GM18861 (cell line): ENCODE measurements around the gene CCDC88B.

ENCODE experiments used
- ATAC-seq: cut with Tn5 transposase; IDR thresholded peaks from one replicate; pipeline ENCODE4 v1.9.1; 2021; ENCODE audit not compliant: unreplicated experiment

The CCDC88B gene

DNA sequence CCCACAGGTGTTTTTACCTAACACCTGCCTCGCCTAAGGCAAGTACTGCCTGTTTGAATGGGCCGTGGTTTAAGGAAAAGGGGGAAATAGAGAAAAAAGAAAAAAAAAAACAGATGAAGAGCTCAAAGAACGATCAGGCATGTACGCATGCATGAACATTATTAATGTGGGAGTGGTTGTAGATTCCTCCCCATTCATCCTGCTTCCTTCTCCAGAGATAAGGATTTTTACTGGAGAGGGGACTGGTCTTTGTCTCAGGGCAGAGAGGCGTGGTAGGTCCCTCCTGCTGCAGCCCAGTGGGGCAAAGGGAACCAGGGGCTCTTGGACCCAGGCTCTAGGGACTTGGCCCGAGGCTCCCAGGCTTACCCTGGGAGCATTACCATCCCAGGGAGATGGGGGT lies 42.0 kb downstream of the CCDC88B start:
- ATAC-seq = no peak

DNA sequence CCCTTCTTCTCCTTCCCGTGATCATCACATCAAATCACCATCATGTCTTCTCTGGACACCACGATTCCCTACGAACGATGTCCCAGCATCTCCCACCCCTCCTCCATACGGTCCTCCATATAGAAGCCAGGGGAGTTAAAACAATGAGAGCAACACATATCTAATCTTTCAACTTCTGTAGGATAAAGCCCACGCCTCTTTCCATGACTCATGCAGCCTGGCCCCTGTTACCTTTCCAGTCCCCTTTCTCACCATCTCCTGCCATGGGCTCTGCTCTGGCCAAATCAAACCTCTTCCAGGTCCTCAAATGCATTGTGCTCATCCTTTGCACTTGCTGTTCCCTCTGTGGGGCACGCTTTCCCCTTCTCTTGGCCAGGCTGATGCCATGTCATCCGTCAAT lies 42.6 kb downstream of the CCDC88B start:
- ATAC-seq = no peak

GRCh38 chr11:64383580-64383979 lies 43.6 kb downstream of the CCDC88B start:
- no peak for ATAC-seq

- no peak for ATAC-seq
These were observed 44.2 kb downstream of the CCDC88B start for GRCh38 chr11:64384028-64384737.

- no peak for ATAC-seq
These were observed 45.3 kb downstream of the CCDC88B start for GRCh38 chr11:64384981-64385944.

GRCh38 chr11:64385945-64386704 lies 46.1 kb downstream of the CCDC88B start:
- ATAC-seq = no peak

DNA sequence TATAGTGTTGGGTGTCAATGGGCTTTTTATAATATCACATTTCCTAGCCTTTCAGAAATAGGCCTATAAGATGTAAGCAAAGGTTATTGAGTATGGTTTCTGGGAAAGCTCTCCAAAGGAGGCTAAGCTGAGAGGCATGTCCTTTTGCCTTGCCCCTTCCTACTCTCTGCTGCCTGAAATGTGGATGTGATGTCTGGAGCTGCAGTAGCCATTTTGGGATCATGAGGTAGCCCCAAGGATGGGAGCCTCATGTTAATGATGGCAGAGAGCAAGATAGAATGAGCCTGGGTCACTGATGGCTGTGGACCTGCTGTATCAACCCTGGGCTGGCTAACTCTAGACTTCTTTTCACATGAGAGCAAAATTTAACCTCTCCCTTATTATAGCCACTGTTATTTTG lies 47.9 kb downstream of the CCDC88B start:
- no peak for ATAC-seq

GRCh38 chr11:64388894-64389293 lies 48.9 kb downstream of the CCDC88B start:
- no peak for ATAC-seq

- no peak for ATAC-seq
These were observed 49.8 kb downstream of the CCDC88B start for GRCh38 chr11:64389851-64390250.

- ATAC-seq = no peak
These were observed 50.6 kb downstream of the CCDC88B start for GRCh38 chr11:64390558-64390957.

- ATAC-seq = no peak
These were observed 51.8 kb downstream of the CCDC88B start for GRCh38 chr11:64391839-64392238.

DNA sequence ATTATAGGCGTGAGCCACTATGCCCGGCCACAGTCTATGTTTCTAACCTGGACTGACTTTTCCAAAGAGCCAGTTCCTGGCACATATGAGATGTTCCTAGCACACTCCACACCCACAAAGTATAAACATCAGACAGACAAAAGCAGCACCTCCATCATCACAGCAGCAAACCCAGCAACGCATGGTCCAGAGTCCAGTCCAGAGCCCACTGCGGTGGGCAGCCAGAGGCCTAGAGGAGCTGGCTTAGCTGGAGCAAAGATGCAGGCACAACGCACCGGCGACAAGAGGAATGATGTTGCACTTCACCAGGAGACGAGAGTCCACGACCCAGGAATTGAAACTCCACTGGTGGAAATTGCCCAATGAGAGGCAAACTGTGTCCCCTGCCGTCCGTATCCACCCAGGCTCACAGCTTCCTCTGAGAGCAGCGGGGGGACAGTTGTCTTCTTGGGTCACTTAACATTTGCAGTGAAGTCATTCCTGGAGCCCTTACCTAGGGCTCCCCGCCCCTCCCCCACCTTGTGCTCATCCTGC lies 55.6 kb downstream of the CCDC88B start:
- ATAC-seq = no peak

DNA sequence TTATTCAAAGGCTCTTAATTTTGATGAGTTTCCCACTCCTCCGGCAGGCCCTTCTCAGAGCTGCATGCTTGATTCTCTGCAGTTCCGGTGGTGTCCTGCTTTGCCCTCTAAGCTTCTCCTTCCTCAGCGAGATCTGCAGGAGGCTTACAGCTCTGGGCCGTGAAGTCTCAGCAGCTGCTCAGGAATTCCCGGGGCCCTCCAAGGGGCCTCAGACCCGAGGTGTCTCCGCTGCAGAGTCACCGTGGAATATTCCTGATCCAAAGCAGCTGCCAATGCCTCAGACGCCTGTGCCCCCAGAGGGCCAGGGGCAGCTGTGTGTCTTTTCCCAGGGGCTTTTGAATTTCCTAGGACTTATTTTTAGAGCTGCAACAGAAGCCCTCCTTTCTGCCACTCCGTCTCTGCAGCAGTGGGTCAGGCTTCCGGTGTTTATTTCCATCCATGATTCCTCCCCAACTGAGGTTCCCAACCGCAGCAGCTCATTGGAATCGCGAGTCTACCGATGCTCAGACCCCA lies 56.1 kb downstream of the CCDC88B start:
- ATAC-seq = no peak

DNA sequence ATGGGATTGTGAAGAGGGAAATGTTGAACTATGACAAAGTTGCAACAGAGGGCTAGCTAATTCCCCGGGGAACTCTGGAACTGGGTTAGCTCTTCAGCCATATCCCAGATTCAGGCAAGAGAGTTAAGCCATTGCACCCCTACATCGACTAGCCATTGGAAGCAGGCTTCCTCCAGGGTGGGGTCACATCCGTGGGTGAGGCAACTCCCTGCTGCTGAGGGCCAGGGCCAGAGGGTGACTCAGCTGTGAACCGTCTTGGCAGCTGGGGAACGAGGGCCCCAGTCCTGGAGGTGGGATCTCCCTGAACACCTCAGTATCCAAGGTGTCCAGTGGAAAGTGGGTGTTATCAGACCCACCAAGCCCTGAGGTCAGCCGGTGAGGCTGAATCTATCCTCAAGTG lies 60.1 kb downstream of the CCDC88B start:
- ATAC-seq = no peak

DNA sequence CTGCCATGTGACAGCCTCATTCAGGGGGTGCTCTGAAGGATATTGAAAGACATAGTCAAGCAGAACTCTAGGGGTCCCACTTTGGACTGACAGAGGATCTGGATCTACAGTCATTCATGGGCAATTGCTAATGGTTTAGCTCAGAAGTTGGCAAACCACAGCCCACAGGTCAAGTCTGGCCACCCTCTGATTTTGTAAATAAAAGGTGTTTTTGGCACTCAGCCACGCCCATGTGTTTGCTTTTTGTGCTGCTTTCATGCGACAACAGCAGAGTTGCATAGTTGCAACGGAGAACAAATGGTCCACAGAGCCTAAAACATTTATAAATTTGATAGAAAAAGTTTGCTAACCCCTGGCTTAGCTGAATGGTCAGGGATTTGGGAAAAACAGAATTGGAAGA lies 60.7 kb downstream of the CCDC88B start:
- ATAC-seq = no peak

DNA sequence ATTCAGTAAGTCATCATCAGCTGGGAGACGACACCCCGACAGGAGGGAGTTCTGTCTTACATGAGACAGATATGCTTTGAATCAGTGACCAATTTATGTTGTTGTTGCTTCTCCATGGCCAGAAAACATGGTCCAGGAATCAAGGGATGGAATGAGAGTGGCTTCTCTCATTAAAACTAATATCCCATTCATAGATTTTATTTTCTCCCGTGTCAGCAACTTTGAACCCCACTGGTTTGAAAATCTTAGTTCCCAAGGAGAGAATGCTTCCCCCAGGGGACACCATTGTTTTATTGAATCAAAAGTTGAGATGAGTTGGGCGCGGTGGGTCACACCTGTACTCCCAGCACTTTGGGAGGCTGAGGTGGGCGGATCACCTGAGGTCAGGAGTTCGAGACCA lies 61.8 kb downstream of the CCDC88B start:
- ATAC-seq = no peak

DNA sequence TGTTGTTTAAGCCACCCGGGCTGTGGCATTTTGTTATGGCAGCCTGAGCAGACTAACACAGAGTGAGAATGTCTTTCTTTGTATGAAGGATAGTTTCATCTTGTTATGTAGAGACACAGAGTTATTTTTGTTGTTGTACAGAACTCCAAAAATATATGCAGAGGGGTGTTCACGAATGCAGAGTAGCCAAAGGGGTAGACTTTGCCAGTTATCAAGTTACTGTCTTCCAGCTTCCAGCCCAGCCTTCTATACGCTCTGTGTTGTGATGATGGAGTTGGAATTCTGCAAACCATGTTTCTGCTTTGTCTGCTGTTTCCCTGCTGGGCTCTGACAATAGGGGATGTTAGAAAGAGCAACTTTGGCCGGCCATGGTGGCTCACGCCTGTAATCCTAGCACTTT lies 63.1 kb downstream of the CCDC88B start:
- no peak for ATAC-seq

- ATAC-seq = no peak
These were observed 66.4 kb downstream of the CCDC88B start for GRCh38 chr11:64406221-64406946.
